ENCODE data around the gene SDCCAG8.

The SDCCAG8 gene

DNA sequence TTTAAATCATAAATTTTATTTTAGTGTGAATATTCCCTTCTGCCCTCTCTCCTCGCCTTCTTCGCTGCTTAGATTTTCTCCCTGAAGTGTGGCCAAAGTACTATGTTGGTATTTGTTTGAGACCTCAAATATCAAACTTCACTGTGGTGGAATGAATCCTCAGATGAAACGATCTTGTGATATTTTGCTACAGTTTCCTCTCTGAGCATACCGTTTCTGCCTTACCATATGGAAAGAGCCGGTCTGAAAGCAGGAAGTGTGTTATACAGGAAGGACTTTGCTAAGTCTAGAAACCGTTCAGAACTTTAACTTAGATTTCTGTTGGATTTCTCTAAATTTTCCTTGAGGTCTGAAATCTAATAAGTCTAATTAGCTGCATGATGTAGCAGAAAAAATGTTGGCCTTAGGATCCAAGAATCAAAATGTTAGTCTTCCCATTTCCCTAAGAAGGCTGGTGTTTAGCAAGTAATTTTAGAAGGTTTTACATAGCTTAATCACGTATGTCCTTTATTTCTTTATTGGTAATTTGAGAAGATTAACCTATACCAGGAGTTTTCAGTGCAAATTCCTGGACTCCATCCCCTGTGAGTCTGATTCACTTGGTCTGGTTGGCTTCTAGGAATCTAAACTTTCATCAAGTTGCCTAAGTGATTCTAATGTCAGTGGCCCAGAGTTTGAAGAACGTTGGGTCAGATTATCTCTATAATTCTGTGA lies 30.7 kb downstream of the SDCCAG8 start:
- H3K27ac Mint-ChIP-seq: peak overlapping the region; percentile 79
- peaks cover 66% of the 10 kb centered on the region for H3K36me3 Mint-ChIP-seq (ENCODE audit: low read depth)
- ATAC-seq: peak; percentile 61

DNA sequence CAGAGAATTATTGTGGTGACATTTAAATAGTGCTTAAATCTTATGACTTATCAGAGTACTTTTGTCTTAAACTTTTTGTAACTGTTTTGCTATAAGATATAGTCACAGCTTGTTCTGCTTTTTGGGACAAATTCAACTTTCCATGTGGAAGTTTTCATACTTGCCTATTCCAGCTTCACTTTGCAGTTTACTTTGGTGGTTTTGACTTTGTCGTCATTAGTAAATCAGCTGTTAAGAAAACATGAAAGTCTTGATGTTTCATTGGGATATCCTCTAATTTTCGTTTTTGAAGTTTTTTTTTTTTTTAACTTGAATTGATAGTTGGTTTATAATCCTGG lies 31.3 kb downstream of the SDCCAG8 start:
- H3K27me3 Mint-ChIP-seq: no peaks in the 10 kb centered on the region
- peaks cover 7% of the 10 kb centered on the region for H3K9me3 Mint-ChIP-seq
- peak overlapping the region; percentile 94 for H3K27ac Mint-ChIP-seq
- ATAC-seq (no peak), DNase-seq (no peak)
- H3K4me3 Mint-ChIP-seq: no peak overlapping the region
- peaks cover 66% of the 10 kb centered on the region for H3K36me3 Mint-ChIP-seq (ENCODE audit: low read depth)
- H3K4me1 Mint-ChIP-seq: peaks cover 48% of the 10 kb centered on the region

More for the DNA sequence above, 30.7 kb downstream of the SDCCAG8 start:
- DNase-seq: no peak
- Mint-ChIP-seq H3K4me1 (peaks cover 48% of the 10 kb centered on the region), H3K27me3 (no peaks in the 10 kb centered on the region), H3K4me3 (peak overlapping the region; percentile 12), H3K9me3 (peaks cover 7% of the 10 kb centered on the region)

DNA sequence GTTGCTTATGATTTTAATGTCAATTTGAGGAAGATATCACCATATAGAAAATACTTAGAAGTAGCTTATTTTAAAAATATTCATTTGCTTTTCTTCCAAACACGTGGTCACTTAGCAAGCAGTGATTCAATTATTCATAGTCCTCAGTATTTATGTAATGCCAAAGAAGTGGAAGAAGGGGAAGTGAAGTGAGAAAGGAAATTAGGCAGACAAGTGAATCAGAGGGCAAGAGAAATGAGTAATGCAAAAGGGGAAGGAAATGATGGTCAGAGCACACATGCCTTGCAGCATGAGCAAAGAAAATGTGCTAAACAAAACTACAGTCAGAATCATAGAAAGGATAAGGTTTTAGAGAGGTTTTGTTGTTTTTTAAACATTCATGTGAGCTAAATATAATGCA lies 31.8 kb downstream of the SDCCAG8 start:
- no peaks in the 10 kb centered on the region for H3K27me3 Mint-ChIP-seq
- H3K4me1 Mint-ChIP-seq: peaks cover 48% of the 10 kb centered on the region
- peaks cover 5% of the 10 kb centered on the region for H3K9me3 Mint-ChIP-seq
- H3K27ac Mint-ChIP-seq: peak overlapping the region; percentile 94
- peak overlapping the region; percentile 39 for H3K4me3 Mint-ChIP-seq
- ATAC-seq (peak; percentile 89), DNase-seq (no peak)
- H3K36me3 Mint-ChIP-seq (ENCODE audit: low read depth): peaks cover 67% of the 10 kb centered on the region

DNA sequence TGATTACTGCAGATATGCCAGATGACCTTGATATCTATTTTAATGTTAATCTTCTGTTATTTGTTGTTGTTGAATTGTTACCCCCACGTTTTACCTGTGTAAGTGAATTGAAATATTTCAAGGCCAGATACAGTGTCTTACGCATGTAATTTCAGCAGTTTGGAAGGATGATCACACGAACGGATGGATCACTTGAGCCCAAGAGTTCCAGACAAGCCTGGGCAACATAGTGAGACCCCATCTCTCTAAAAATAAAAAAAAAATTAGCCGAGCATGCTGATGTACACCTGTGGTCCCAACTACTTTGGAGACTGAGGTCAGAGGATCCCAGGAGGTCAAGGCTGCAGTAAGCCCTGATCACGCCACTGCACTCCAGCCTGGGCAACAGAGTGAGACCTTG lies 32.2 kb downstream of the SDCCAG8 start:
- H3K27ac Mint-ChIP-seq: peak overlapping the region; percentile 94
- no peak for ATAC-seq
- peaks cover 48% of the 10 kb centered on the region for H3K4me1 Mint-ChIP-seq
- DNase-seq: no peak
- H3K9me3 Mint-ChIP-seq: peaks cover 7% of the 10 kb centered on the region
- H3K27me3 Mint-ChIP-seq: no peaks in the 10 kb centered on the region
- H3K36me3 Mint-ChIP-seq (ENCODE audit: low read depth): peaks cover 69% of the 10 kb centered on the region
- H3K4me3 Mint-ChIP-seq: peak overlapping the region; percentile 39

DNA sequence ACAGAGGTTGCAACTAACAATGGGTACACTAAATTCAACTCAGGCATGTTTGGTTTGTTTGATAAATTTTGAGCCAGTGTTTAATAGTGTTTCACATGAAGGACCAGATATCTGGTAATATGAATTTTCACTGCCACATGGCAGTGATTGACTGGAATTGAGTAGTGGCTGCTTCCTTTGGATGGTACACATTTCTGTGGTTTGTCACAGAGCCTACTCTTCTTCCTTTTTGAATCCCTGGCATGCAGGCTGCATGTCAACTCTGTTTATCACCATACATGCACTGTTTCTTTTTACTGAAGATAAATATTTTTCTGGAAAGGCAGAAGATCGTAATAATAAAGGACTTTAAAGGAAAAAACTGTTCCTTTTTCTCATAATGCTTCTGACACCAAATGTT lies 35.5 kb downstream of the SDCCAG8 start:
- Mint-ChIP-seq H3K36me3 (ENCODE audit: low read depth) (peaks cover 81% of the 10 kb centered on the region), H3K9me3 (peaks cover 28% of the 10 kb centered on the region), H3K4me1 (peaks cover 48% of the 10 kb centered on the region), H3K27me3 (no peaks in the 10 kb centered on the region), H3K4me3 (no peak overlapping the region), H3K27ac (no peak overlapping the region)
- DNase-seq (no peak), ATAC-seq (no peak)

DNA sequence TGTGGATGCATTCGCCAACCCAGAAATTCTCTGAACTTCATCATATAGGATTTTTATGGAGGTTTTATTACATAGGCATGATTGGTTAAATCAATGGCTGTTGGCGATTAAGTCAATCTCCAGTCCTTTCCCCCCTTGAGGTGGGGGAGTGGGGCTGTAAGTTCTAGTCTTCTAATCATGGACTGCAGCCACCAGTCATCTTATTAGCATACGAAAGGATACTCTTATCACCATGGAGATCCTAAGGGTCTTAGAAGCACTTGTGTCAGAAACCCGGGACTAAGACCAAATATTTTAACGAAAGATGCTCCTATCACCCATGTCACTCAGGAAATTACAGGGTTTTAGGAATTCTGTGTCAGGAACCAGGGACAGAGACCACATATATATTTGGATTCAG lies 36.3 kb downstream of the SDCCAG8 start:
- Mint-ChIP-seq H3K27ac (no peak overlapping the region), H3K4me1 (peaks cover 40% of the 10 kb centered on the region), H3K27me3 (no peaks in the 10 kb centered on the region), H3K9me3 (peaks cover 32% of the 10 kb centered on the region), H3K4me3 (no peak overlapping the region), H3K36me3 (ENCODE audit: low read depth) (peaks cover 83% of the 10 kb centered on the region)
- DNase-seq (no peak), ATAC-seq (no peak)

DNA sequence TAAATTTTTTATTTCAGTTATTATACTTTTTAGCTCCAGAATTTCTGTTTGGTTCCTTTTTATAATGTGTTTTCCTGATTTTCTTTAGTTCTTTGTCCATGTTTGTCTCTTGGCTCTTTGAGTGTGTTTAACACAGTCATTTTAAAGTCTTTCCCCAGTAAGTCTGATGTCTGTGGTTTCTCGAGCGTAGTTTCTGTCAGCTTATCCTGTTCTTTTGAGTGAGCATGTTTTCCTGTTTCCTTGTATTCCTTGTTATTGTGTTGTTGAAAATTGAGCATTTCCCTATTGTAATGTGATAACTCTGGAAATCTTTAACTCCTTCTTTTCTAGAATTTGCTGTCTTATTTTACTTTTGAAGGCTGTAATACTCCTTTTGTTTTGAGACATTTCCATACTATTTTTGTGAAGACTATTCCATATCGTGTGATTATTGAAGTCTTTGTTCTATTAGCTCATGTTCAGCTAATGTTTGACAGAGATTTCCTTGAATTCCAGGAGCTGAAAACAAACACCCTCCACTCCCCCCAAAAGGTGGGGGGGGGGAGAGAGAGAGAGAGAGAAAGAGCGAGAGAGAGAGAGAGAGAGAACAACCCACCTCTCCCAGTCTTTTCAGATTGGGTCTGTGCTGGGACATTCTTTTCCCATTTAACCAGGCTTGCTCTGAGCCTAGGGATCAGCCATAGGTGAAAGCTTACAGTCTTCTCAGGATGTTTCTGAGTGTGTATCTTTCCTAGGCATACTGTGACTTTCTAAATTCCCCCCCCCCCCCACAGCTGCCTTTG lies 38.3 kb downstream of the SDCCAG8 start:
- Mint-ChIP-seq H3K36me3 (ENCODE audit: low read depth) (peaks cover 81% of the 10 kb centered on the region), H3K4me3 (no peak overlapping the region), H3K27ac (peak overlapping the region; percentile 54), H3K27me3 (no peaks in the 10 kb centered on the region), H3K9me3 (peaks cover 34% of the 10 kb centered on the region), H3K4me1 (peaks cover 25% of the 10 kb centered on the region)
- no peak for DNase-seq
- ATAC-seq: no peak

DNA sequence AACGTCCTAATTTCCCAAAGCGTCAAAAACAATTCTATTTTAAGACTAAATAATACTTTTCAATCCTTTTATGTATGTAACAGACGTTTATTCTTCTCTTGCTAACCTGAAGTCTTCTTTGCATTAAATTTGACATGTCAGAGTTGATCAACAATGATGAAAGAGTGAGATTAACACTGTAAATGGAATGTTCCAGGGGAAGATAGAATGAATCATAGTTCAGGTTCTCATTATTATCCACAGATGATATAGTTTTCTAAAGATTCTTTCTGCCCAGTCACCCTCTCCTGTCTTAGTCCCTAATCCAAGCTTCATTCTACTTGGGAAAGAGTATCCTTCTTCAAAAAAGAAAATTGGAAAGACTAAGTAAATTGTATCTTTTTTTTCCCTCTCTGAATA lies 38.9 kb downstream of the SDCCAG8 start:
- Mint-ChIP-seq H3K36me3 (ENCODE audit: low read depth) (peaks cover 80% of the 10 kb centered on the region), H3K9me3 (peaks cover 34% of the 10 kb centered on the region), H3K4me3 (no peak overlapping the region), H3K27me3 (no peaks in the 10 kb centered on the region), H3K27ac (peak overlapping the region; percentile 54), H3K4me1 (peaks cover 23% of the 10 kb centered on the region)
- ATAC-seq: no peak
- DNase-seq: no peak

DNA sequence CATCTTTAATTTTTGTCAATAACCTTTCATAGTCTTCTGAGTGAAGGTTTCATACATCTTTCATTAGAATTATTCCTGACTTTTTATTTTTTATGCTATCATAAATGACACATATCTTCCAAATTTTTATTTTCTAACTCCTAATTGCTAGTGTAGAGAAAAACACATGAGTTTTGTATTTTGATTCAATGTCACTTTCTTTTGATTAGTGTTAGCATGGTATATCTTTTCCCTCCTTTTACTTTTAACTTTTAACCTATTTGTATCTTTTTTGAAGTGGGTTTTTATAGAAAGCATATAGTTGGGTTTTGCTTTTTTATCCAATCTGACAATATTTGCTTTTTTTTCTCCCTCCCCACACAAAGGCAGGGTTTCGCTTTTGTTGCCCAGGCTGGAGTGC lies 43.2 kb downstream of the SDCCAG8 start:
- peaks cover 62% of the 10 kb centered on the region for H3K36me3 Mint-ChIP-seq (ENCODE audit: low read depth)

DNA sequence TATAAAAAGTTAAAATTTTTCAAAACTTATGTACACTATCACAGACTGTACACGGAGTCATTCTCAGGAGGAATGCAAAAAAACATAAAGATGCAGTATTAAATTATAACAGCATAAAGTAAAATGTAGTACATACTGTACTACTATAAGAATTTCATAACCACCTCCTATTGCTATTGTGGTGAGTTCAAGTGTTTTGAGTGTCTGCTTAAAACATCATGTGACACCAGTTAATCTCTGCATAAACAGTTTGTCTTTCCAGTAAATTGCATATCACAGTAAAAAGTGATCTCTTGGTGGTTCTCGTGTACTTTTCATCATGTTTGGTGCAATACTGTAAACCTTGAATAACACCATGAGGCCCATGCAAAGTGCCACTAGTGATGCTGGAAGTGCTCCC lies 45.2 kb downstream of the SDCCAG8 start:
- ATAC-seq: no peak
- no peaks in the 10 kb centered on the region for H3K4me1 Mint-ChIP-seq

More for the DNA sequence above, 43.2 kb downstream of the SDCCAG8 start:
- H3K27ac Mint-ChIP-seq: no peak overlapping the region
- ATAC-seq (no peak), DNase-seq (no peak)
- no peak overlapping the region for H3K4me3 Mint-ChIP-seq
- H3K27me3 Mint-ChIP-seq: no peaks in the 10 kb centered on the region
- H3K9me3 Mint-ChIP-seq: peaks cover 20% of the 10 kb centered on the region
- H3K4me1 Mint-ChIP-seq: peaks cover 14% of the 10 kb centered on the region

DNA sequence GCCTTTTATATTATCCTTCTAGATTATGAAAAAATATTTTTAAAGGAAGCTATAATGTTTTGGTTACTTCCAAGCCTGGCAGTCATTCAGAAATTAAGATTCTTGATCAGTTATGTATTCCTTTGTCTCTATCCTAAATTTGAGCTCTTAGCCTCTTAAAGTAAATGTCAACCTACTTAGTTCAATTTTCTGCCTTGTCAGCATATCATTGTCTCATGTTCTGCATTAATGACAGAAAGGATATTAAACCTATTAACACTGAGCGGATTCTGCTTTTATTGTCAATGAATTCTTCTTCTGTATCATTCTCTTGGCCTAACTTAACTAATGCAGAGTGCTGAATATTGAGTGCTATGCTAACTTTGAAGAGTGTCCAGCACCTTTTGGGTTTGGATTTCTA lies 56.0 kb downstream of the SDCCAG8 start:
- H3K9me3 Mint-ChIP-seq: no peaks in the 10 kb centered on the region
- peaks cover 25% of the 10 kb centered on the region for H3K36me3 Mint-ChIP-seq (ENCODE audit: low read depth)
- H3K4me3 Mint-ChIP-seq: no peak overlapping the region
- H3K4me1 Mint-ChIP-seq: peaks cover 6% of the 10 kb centered on the region
- DNase-seq (no peak), ATAC-seq (no peak)
- no peaks in the 10 kb centered on the region for H3K27me3 Mint-ChIP-seq
- no peak overlapping the region for H3K27ac Mint-ChIP-seq

More for the DNA sequence above, 45.2 kb downstream of the SDCCAG8 start:
- H3K27me3 Mint-ChIP-seq: no peaks in the 10 kb centered on the region
- no peak for DNase-seq
- no peak overlapping the region for H3K27ac Mint-ChIP-seq
- peaks cover 7% of the 10 kb centered on the region for H3K9me3 Mint-ChIP-seq
- peaks cover 49% of the 10 kb centered on the region for H3K36me3 Mint-ChIP-seq (ENCODE audit: low read depth)
- no peak overlapping the region for H3K4me3 Mint-ChIP-seq

DNA sequence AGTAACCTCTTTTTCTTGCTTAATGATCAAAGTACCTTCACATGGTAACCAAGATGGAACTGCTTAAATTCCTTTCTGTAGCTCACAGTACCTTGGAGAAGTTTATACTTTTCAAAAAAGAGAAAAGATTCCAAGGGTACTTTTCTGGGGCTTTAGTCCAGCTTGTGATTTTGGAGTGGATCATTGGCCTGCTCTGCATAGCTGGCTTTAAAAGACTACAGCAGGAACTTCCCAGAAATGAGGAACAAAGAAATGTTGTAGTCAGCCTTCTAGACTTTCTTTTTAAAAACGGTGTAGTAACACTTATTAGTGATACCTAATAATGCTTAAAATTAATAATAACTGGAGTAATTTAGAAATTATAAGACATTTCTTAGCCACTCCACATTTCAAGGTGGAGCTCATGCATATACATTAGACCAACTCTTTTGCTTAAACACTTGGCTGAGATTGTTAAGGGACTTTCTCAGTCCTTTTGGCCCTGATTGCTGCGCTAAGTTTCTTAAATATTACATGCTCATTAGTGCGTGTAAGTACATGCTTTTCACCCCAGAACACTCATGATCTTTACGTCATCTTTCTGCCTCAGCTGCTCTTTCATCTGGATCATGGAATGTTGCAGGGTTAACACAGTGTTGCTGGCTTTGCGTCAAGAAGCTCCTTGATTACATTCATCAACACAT lies 57.3 kb downstream of the SDCCAG8 start:
- Mint-ChIP-seq H3K4me1 (peaks cover 6% of the 10 kb centered on the region), H3K4me3 (no peak overlapping the region), H3K36me3 (ENCODE audit: low read depth) (peaks cover 23% of the 10 kb centered on the region), H3K9me3 (no peaks in the 10 kb centered on the region), H3K27ac (no peak overlapping the region), H3K27me3 (no peaks in the 10 kb centered on the region)
- no peak for DNase-seq
- no peak for ATAC-seq

DNA sequence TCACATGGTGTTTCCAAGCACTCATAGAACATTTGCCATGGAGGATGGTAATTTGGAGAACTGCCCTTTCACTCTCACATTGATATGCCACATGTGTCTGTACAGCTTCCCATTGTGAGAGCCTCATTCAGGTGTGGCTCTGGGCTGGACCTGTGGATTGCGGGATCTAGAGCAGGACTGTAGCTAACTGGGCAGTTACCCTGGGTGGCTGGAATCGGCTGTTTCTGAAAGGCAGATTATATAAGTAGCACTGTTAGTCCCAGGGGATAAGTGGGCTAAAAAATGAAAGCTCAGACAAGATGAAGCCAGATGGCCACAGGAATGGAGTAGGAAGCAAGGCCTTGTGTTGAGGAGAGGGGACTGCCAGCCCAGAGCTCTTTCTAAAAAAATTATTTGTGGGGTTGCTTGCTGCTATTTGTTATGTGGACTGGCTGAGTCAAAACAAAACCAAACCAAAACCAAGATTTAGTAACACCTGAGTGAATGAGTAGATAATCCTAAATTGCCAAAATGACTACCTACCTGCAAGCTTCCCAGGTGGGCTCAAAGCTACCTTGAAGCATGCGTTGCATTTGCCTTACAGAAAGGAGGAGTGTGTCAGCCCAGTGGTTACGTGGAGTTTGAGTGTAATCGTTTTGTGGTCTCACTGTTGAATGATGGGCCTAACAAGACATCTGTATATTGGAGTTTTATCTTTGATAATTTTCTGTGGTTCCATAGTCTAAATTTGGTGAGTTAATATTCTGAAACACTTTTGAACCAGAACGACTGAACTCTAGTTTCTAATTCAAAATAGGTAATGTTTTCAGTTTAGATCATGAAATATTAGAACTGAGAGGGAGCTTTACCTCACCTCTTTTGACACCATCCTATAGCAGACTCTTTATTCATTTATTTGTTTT lies 58.0 kb downstream of the SDCCAG8 start:
- Mint-ChIP-seq H3K9me3 (no peaks in the 10 kb centered on the region), H3K36me3 (ENCODE audit: low read depth) (peaks cover 16% of the 10 kb centered on the region), H3K27ac (no peak overlapping the region), H3K27me3 (no peaks in the 10 kb centered on the region), H3K4me1 (peaks cover 6% of the 10 kb centered on the region), H3K4me3 (no peak overlapping the region)
- no peak for ATAC-seq
- DNase-seq: no peak

DNA sequence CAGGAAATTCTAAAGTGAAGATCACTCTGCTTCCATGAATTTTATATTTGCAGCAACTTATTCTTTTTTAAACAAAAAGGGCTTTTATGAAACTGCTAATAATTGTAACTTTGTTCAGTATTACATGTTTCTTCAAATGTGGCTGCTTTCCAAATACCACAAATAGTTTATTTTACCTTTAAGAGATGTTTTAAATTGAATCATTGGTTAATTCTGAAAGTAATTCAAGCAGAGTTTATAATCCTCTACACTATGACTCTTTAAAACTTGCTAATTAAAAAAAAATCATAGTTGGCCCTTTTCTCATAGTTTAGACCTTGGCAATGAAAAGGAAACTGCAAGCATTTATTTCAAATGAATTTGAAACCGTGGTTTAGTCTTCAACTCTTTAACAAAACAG lies 59.6 kb downstream of the SDCCAG8 start:
- H3K27ac Mint-ChIP-seq: no peak overlapping the region
- no peaks in the 10 kb centered on the region for H3K9me3 Mint-ChIP-seq
- no peak overlapping the region for H3K4me3 Mint-ChIP-seq
- H3K36me3 Mint-ChIP-seq (ENCODE audit: low read depth): peaks cover 16% of the 10 kb centered on the region
- ATAC-seq: no peak
- no peaks in the 10 kb centered on the region for H3K27me3 Mint-ChIP-seq
- DNase-seq: no peak
- H3K4me1 Mint-ChIP-seq: peaks cover 6% of the 10 kb centered on the region

All from activated naive CD8-positive, alpha-beta T cell treated with anti-CD3 and anti-CD28 coated beads, Interleukin-2, amount 50 U/mL, for 24 hours (primary cell).